Panc1 (cell line): ENCODE measurements around the gene PSMB10.

Experiments used
- POLR2AphosphoS5 ChIP-seq: IDR thresholded peaks from 2 replicates; pipeline ENCODE4 v1.6.1; 2012; ENCODE audit warnings: mild to moderate bottlenecking, low read depth, low read length, moderate library complexity
- SIN3A ChIP-seq: IDR thresholded peaks from 2 replicates; pipeline ENCODE4 v1.6.1; 2012; ENCODE audit warnings: low read depth, mild to moderate bottlenecking, low read length, moderate library complexity, borderline replicate concordance; ENCODE audit not compliant: insufficient read depth
- TCF7L2 ChIP-seq: IDR thresholded peaks from 2 replicates; pipeline ENCODE4 v1.6.1; 2011; ENCODE audit warnings: mild to moderate bottlenecking, low read depth, low read length, inconsistent platforms
- TF ChIP-seq, protein P1 (sequence below): fragments of 450-650 bp; IDR thresholded peaks from 2 replicates; pipeline ENCODE4 v1.5.1; 2017; ENCODE audit warnings: mild to moderate bottlenecking
- TF ChIP-seq, protein P2 (sequence below), 2 experiments: IDR thresholded peaks; 2 replicates each; pipeline ENCODE4 v1.6.1; 2011 to 2012; ENCODE audit warnings: low read depth in 2 of 2, control low read depth in 1 of 2, low read length in 1 of 2, mild to moderate bottlenecking in 1 of 2, moderate library complexity in 1 of 2; ENCODE audit not compliant: insufficient read depth in 1 of 2

DNA sequence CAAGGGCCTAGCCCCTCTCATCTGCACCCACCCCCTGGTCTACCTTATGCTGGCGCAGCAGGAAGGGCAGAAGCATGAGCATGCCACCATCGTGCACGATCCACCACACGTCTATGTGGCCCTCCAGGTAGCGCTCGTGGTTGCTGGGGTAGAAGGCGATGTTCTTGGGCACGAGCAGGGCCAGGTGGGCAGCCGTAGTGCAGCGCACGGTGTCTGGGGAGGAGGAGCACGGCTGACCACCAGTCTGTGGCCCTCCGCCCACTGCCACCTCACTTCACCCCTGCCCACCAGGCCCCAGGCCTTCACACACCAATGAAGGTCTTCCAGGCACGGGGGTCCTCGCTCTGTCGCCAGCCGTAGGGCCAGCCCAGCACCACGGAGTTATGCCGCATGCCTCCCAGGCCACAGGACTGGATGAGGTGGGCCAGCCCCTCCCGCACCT lies 9.5 kb upstream of the PSMB10 start:
- TF ChIP-seq, protein P1, sequence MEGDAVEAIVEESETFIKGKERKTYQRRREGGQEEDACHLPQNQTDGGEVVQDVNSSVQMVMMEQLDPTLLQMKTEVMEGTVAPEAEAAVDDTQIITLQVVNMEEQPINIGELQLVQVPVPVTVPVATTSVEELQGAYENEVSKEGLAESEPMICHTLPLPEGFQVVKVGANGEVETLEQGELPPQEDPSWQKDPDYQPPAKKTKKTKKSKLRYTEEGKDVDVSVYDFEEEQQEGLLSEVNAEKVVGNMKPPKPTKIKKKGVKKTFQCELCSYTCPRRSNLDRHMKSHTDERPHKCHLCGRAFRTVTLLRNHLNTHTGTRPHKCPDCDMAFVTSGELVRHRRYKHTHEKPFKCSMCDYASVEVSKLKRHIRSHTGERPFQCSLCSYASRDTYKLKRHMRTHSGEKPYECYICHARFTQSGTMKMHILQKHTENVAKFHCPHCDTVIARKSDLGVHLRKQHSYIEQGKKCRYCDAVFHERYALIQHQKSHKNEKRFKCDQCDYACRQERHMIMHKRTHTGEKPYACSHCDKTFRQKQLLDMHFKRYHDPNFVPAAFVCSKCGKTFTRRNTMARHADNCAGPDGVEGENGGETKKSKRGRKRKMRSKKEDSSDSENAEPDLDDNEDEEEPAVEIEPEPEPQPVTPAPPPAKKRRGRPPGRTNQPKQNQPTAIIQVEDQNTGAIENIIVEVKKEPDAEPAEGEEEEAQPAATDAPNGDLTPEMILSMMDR: no peak
- no peak for TF ChIP-seq POLR2AphosphoS5
- TF ChIP-seq, protein P2, sequence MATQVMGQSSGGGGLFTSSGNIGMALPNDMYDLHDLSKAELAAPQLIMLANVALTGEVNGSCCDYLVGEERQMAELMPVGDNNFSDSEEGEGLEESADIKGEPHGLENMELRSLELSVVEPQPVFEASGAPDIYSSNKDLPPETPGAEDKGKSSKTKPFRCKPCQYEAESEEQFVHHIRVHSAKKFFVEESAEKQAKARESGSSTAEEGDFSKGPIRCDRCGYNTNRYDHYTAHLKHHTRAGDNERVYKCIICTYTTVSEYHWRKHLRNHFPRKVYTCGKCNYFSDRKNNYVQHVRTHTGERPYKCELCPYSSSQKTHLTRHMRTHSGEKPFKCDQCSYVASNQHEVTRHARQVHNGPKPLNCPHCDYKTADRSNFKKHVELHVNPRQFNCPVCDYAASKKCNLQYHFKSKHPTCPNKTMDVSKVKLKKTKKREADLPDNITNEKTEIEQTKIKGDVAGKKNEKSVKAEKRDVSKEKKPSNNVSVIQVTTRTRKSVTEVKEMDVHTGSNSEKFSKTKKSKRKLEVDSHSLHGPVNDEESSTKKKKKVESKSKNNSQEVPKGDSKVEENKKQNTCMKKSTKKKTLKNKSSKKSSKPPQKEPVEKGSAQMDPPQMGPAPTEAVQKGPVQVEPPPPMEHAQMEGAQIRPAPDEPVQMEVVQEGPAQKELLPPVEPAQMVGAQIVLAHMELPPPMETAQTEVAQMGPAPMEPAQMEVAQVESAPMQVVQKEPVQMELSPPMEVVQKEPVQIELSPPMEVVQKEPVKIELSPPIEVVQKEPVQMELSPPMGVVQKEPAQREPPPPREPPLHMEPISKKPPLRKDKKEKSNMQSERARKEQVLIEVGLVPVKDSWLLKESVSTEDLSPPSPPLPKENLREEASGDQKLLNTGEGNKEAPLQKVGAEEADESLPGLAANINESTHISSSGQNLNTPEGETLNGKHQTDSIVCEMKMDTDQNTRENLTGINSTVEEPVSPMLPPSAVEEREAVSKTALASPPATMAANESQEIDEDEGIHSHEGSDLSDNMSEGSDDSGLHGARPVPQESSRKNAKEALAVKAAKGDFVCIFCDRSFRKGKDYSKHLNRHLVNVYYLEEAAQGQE (IDR thresholded peaks at IDR 0.05; ENCODE audit: insufficient read depth in 1 of 2, low read depth in 2 of 2, low read length in 1 of 2): no peak
- TF ChIP-seq SIN3A: no peak
- no peak for TF ChIP-seq TCF7L2
